ENCODE data around the gene SLAIN1. TPM values are rescaled to one million over a fixed set of nuclear protein-coding genes. Genes with fewer than 3 reads are reported as not detected.
A peak's percentile ranks its signal among the peaks of the same experiment; 100 is the strongest.

Gene SLAIN1
- polyA plus RNA-seq, 1 experiment, result 0.06 TPM

DNA sequence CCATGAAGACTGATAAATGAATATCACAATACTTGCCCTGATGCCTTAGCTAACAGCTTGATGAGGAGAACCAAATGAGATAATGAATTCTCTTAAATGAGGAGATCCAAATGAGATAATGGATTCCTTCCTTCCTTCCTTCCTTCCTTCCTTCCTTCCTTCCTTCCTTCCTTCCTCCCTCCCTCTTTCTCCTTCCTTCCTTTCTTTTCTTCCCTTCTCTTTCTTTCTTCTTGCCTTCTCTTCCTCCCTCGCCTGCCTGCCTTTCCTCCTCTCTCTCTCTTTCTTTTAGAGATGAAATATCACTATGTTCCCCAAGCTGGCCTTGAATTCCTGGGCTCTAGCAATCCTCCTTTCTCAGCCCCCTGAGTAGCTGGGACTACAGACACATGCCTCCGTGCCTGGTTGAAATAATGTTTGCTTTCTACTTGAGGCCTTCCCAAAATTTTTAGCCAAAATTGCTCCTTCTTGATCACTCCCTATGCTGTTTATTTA, 4.0 kb upstream of the SLAIN1 start:
- DNase-seq (ENCODE audit: low read depth), result no peak
- H3K4me3 ChIP-seq (ENCODE audit: low read depth, low read length), result no peak overlapping the region
- H3K36me3 ChIP-seq (ENCODE audit: control insufficient read depth, insufficient read depth, low read length), result no peaks in the 10 kb centered on the region
- no peaks in the 10 kb centered on the region for H3K27me3 ChIP-seq (ENCODE audit: control insufficient read depth, insufficient read depth, low read length)
- ChIA-PET CTCF (no interaction called here), POLR2A (no interaction called here)
- TF ChIP-seq, protein P1, sequence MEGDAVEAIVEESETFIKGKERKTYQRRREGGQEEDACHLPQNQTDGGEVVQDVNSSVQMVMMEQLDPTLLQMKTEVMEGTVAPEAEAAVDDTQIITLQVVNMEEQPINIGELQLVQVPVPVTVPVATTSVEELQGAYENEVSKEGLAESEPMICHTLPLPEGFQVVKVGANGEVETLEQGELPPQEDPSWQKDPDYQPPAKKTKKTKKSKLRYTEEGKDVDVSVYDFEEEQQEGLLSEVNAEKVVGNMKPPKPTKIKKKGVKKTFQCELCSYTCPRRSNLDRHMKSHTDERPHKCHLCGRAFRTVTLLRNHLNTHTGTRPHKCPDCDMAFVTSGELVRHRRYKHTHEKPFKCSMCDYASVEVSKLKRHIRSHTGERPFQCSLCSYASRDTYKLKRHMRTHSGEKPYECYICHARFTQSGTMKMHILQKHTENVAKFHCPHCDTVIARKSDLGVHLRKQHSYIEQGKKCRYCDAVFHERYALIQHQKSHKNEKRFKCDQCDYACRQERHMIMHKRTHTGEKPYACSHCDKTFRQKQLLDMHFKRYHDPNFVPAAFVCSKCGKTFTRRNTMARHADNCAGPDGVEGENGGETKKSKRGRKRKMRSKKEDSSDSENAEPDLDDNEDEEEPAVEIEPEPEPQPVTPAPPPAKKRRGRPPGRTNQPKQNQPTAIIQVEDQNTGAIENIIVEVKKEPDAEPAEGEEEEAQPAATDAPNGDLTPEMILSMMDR (IDR thresholded peaks at IDR 0.05; ENCODE audit: insufficient read depth, low read depth, low read length), result no peak

GRCh38 chr13:77696006-77696878, 1.2 kb upstream of the SLAIN1 start:
- POLR2A ChIA-PET, result no interaction called here
- DNase-seq (ENCODE audit: low read depth), result no peak
- H3K36me3 ChIP-seq (ENCODE audit: control insufficient read depth, insufficient read depth, low read length), result no peaks in the 10 kb centered on the region
- TF ChIP-seq, protein P1 (IDR thresholded peaks at IDR 0.05; ENCODE audit: insufficient read depth, low read depth, low read length), result no peak
- CTCF ChIA-PET, result no interaction called here
- H3K4me3 ChIP-seq (ENCODE audit: low read depth, low read length), result no peak overlapping the region
- peaks cover 9% of the 10 kb centered on the region for H3K27me3 ChIP-seq (ENCODE audit: control insufficient read depth, insufficient read depth, low read length)

- Histone ChIP-seq H3K27me3 (ENCODE audit: control insufficient read depth, insufficient read depth, low read length) (peaks cover 9% of the 10 kb centered on the region), H3K4me3 (ENCODE audit: low read depth, low read length) (no peak overlapping the region), H3K36me3 (ENCODE audit: control insufficient read depth, insufficient read depth, low read length) (no peaks in the 10 kb centered on the region)
- CTCF ChIA-PET, result no interaction called here
- no peak for DNase-seq (ENCODE audit: low read depth)
- POLR2A ChIA-PET, result no interaction called here
- TF ChIP-seq, protein P1 (IDR thresholded peaks at IDR 0.05; ENCODE audit: insufficient read depth, low read depth, low read length), result no peak
Observed at GRCh38 chr13:77696879-77697216, 639 bp upstream of the SLAIN1 start.

DNA sequence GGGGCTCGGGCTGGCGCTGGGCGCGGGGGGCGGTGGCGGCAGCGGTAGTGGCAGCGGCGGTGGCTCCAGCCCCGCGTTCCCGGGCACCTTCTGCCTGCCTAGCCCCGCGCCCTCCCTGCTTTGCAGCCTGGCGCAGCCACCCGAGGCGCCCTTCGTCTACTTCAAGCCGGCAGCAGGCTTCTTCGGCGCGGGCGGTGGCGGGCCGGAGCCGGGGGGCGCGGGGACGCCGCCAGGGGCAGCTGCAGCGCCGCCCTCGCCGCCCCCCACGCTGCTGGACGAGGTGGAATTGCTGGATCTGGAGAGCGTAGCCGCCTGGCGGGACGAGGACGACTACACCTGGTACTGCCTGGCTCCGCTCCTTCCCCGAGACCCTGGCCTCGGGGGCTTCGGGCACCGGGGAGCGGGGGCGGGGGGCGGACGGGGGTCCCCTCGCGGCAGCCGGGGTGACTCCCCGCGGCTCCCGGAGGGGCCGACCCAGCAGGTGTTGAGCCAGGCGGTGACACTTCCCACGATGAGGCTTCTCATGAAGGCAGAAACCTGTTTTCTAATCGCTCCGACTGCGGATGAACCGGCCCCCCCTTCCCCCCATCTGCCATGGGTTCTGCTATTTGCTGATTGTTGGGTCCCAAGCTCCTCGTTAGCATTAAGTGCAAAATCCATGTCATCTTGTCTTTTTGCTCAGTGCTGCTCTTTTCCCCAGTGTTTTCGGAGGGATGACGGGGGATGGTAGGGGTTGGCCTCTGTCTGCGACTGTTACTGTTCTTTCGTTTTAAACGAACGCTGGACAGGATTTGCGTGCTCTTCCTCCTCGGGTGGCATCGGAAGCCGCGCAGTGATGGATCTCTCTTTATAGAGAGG, 943 bp downstream of the SLAIN1 start:
- POLR2A ChIA-PET, result no interaction called here
- CTCF ChIA-PET, result no interaction called here

More for the DNA sequence above, 943 bp downstream of the SLAIN1 start:
- no peak for DNase-seq (ENCODE audit: low read depth)
- TF ChIP-seq, protein P1 (IDR thresholded peaks at IDR 0.05; ENCODE audit: insufficient read depth, low read depth, low read length), result no peak
- peak overlapping the region; percentile 39 for H3K4me3 ChIP-seq (ENCODE audit: low read depth, low read length)
- no peaks in the 10 kb centered on the region for H3K36me3 ChIP-seq (ENCODE audit: control insufficient read depth, insufficient read depth, low read length)
- peaks cover 9% of the 10 kb centered on the region for H3K27me3 ChIP-seq (ENCODE audit: control insufficient read depth, insufficient read depth, low read length)
